Vagina (tissue), 2 donors: ENCODE measurements around the gene GPR176. TPM values are rescaled to one million over a fixed set of nuclear protein-coding genes. Genes with fewer than 3 reads are reported as not detected.
A peak's percentile ranks its signal among the peaks of the same experiment; 100 is the strongest.

Source experiments
- DNase-seq, 2 donors: peaks; one replicate each; pipeline ENCODE4 v3.0.0-alpha.2; 2017; ENCODE audit errors: extremely low spot score in 2 of 2
- H3K27ac ChIP-seq: fragments of 200-600 bp; sonication (generic); one replicate; pipeline ENCODE4 v1.5.1; 2019
- H3K27me3 ChIP-seq: fragments of 200-600 bp; sonication (generic); one replicate; pipeline ENCODE4 v1.5.1; 2019
- H3K36me3 ChIP-seq, 2 donors: fragments of 200-600 bp; sonication (generic); one replicate each; pipeline ENCODE4 v1.5.1; 2017 to 2019
- H3K4me1 ChIP-seq: fragments of 200-600 bp; sonication (generic); one replicate; pipeline ENCODE4 v1.5.1; 2019
- H3K4me3 ChIP-seq, 2 donors: fragments of 200-600 bp; sonication (generic); 1 replicate in 1 of 2; 2 replicates in 1 of 2; pipeline ENCODE4 v1.5.1; 2016 to 2019
- H3K9me3 ChIP-seq: fragments of 200-600 bp; sonication (generic); one replicate; pipeline ENCODE4 v1.5.1; 2019
- CTCF ChIP-seq, 3 experiments: fragments of 450-650 bp in 2 of 3; fragments of 200-600 bp in 1 of 3; sonication (generic) in 1 of 3; IDR thresholded peaks; one replicate each; pipeline ENCODE4 v1.5.1; 2017 to 2019; ENCODE audit warnings: antibody characterized with exemption in 3 of 3, mild to moderate bottlenecking in 2 of 3, moderate library complexity in 2 of 3
- POLR2A ChIP-seq, 2 donors: fragments of 450-650 bp; IDR thresholded peaks; one replicate each; pipeline ENCODE4 v1.6.1; 2017; ENCODE audit warnings: antibody characterized with exemption in 2 of 2, mild to moderate bottlenecking in 2 of 2, moderate library complexity in 2 of 2
- POLR2AphosphoS5 ChIP-seq, 2 donors: sonication (generic); formaldehyde crosslinking; IDR thresholded peaks; one replicate each; pipeline ENCODE4 v1.9.0; 2017; ENCODE audit warnings: antibody characterized with exemption in 2 of 2, mild to moderate bottlenecking in 2 of 2, low read depth in 1 of 2; ENCODE audit not compliant: insufficient read depth in 1 of 2
- intact Hi-C: fragments of 100-400 bp; cut with DNase I; formaldehyde crosslinking; loops from one replicate; pipeline ENCODE4 v1.15.1; 2023
- total RNA-seq: library from RNA; depleted of rRNA; stranded (reverse); fragments of >200 nt; gene quantifications from one replicate; pipeline ENCODE4 v1.2.3, GENCODE V29; 2016

The GPR176 gene
- total RNA-seq, 1 donor from 2014 or later: 5.4 TPM

- no peak for TF ChIP-seq POLR2AphosphoS5 (IDR thresholded peaks at IDR 0.05; ENCODE audit: insufficient read depth in 1 of 2, low read depth in 1 of 2)
- TF ChIP-seq CTCF (IDR thresholded peaks at IDR 0.05): no peak
- TF ChIP-seq POLR2A (IDR thresholded peaks at IDR 0.05): no peak
- Histone ChIP-seq H3K4me1 (no peaks in the 10 kb centered on the region), H3K9me3 (no peaks in the 10 kb centered on the region), H3K27me3 (no peaks in the 10 kb centered on the region), H3K27ac (no peak overlapping the region), H3K36me3 (no peaks in the 10 kb centered on the region), H3K4me3 (no peak overlapping the region)
- intact Hi-C loops: no loop called here
- DNase-seq: no peak
Measured at GRCh38 chr15:39888243-39888642, 31.8 kb downstream of the GPR176 start.

GRCh38 chr15:39887832-39888231, 32.2 kb downstream of the GPR176 start:
- TF ChIP-seq CTCF (IDR thresholded peaks at IDR 0.05): peak in 1 of 3 experiments; percentile 11
- TF ChIP-seq POLR2A (IDR thresholded peaks at IDR 0.05): no peak
- Histone ChIP-seq H3K4me3 (no peak overlapping the region), H3K27me3 (no peaks in the 10 kb centered on the region), H3K4me1 (no peaks in the 10 kb centered on the region), H3K36me3 (no peaks in the 10 kb centered on the region), H3K27ac (no peak overlapping the region), H3K9me3 (no peaks in the 10 kb centered on the region)
- no peak for DNase-seq
- intact Hi-C loops: no loop called here

GRCh38 chr15:39887211-39887610, 32.9 kb downstream of the GPR176 start:
- DNase-seq: no peak

GRCh38 chr15:39886418-39886817, 33.6 kb downstream of the GPR176 start:
- TF ChIP-seq CTCF (IDR thresholded peaks at IDR 0.05) (no peak), POLR2AphosphoS5 (IDR thresholded peaks at IDR 0.05; ENCODE audit: insufficient read depth in 1 of 2, low read depth in 1 of 2) (no peak), POLR2A (IDR thresholded peaks at IDR 0.05) (no peak)
- no peak for DNase-seq
- H3K27ac ChIP-seq: no peak overlapping the region
- no peaks in the 10 kb centered on the region for H3K4me1 ChIP-seq
- H3K36me3 ChIP-seq: no peaks in the 10 kb centered on the region
- H3K9me3 ChIP-seq: no peaks in the 10 kb centered on the region
- H3K27me3 ChIP-seq: no peaks in the 10 kb centered on the region
- no peak overlapping the region for H3K4me3 ChIP-seq
- intact Hi-C loops: no loop called here

More at GRCh38 chr15:39887211-39887610, 32.9 kb downstream of the GPR176 start:
- Histone ChIP-seq H3K9me3 (no peaks in the 10 kb centered on the region), H3K27me3 (no peaks in the 10 kb centered on the region), H3K27ac (no peak overlapping the region), H3K36me3 (no peaks in the 10 kb centered on the region), H3K4me1 (no peaks in the 10 kb centered on the region), H3K4me3 (no peak overlapping the region)
- TF ChIP-seq POLR2A (IDR thresholded peaks at IDR 0.05) (no peak), POLR2AphosphoS5 (IDR thresholded peaks at IDR 0.05; ENCODE audit: insufficient read depth in 1 of 2, low read depth in 1 of 2) (no peak), CTCF (IDR thresholded peaks at IDR 0.05) (no peak)
- intact Hi-C loops: no loop called here

- H3K4me1 ChIP-seq: no peaks in the 10 kb centered on the region
- H3K27ac ChIP-seq: no peak overlapping the region
- no peak overlapping the region for H3K4me3 ChIP-seq
- H3K9me3 ChIP-seq: no peaks in the 10 kb centered on the region
- H3K27me3 ChIP-seq: no peaks in the 10 kb centered on the region
- TF ChIP-seq CTCF (IDR thresholded peaks at IDR 0.05) (no peak), POLR2A (IDR thresholded peaks at IDR 0.05) (no peak), POLR2AphosphoS5 (IDR thresholded peaks at IDR 0.05; ENCODE audit: insufficient read depth in 1 of 2, low read depth in 1 of 2) (no peak)
- intact Hi-C loops: no loop called here
- DNase-seq: no peak
- H3K36me3 ChIP-seq: no peaks in the 10 kb centered on the region
Measured at GRCh38 chr15:39885099-39885777, 34.8 kb downstream of the GPR176 start.
